ENCODE data around the gene PRKAA1. TPM values are rescaled to one million over a fixed set of nuclear protein-coding genes. Genes with fewer than 3 reads are reported as not detected.

PRKAA1 gene
- polyA plus RNA-seq (2011; rRNA removed) (84.3 and 107 TPM in 2 replicates), polyA plus RNA-seq (2017; fragmentation: RNase III; extraction: RNeasy Plus Mini Kit Qiagen cat#74134 plus additional on column Dnase treatment) (51.5 to 63.3 TPM (median 60.0 TPM) in 3 replicates), polyA minus RNA-seq (2011; rRNA and poly(A)+ RNA removed) (23.7 and 32.4 TPM in 2 replicates)
- 15.5 and 16.3 TPM in 2 replicates for polyA plus RNA-seq (2012; cell fraction: cytosol; rRNA removed)
- 20.1 and 35.7 TPM in 2 replicates for polyA plus RNA-seq (2012; cell fraction: nucleus; rRNA removed)

GRCh38 chr5:40798012-40798800 lies at the start of gene PRKAA1:
TSS of gene PRKAA1 (minus strand) at chr5:40798374. CDS start at chr5:40798189, 185 bp downstream.
- DNase-seq (ENCODE audit: low read depth in 1 of 2, low spot score in 1 of 2): peak; percentile 80 to 87
- CTCF ChIA-PET: interaction anchor here (0.6 to 1.1 kb wide), 8 partner anchors 9 to 56 kb away, joined by 3 to 6 read pairs (median 4); no protein-coding TSS in a partner anchor
- Histone ChIP-seq H3K4me3 (peak within 1 kb of the TSS; percentile 80), H3K27ac (peak within 1 kb of the TSS; percentile 99 to 100), H3K9me3 (no peaks in the 10 kb centered on the region), H3K4me1 (peaks cover 30% of the 10 kb centered on the region), H3K4me2 (peak within 1 kb of the TSS; percentile 91)
- WGBS (ENCODE audit: missing lambda C conversion rate): under 1% methylated on average over 18 of the region's 70 CpGs
- peak; percentile 64 for TF ChIP-seq PHF8 (IDR thresholded peaks at IDR 0.05; ENCODE audit: borderline replicate concordance, low read depth)
- TF ChIP-seq, protein P1, sequence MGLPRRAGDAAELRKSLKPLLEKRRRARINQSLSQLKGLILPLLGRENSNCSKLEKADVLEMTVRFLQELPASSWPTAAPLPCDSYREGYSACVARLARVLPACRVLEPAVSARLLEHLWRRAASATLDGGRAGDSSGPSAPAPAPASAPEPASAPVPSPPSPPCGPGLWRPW (IDR thresholded peaks at IDR 0.05): no peak
- TF ChIP-seq, protein P2, sequence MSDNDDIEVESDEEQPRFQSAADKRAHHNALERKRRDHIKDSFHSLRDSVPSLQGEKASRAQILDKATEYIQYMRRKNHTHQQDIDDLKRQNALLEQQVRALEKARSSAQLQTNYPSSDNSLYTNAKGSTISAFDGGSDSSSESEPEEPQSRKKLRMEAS (IDR thresholded peaks at IDR 0.05): peak; percentile 76; the same call in 1 of the 2 replicates
- no peak for TF ChIP-seq ELK1 (IDR thresholded peaks at IDR 0.05; ENCODE audit: low read depth, low read length)
- TF ChIP-seq MAFK (IDR thresholded peaks at IDR 0.05; ENCODE audit: partially characterized antibody): no peak
- peak; percentile 81 for TF ChIP-seq POLR2A (IDR thresholded peaks at IDR 0.05; ENCODE audit: low read length)
- TF ChIP-seq HEYL (CRISPR knock-in tag; IDR thresholded peaks at IDR 0.05): no peak
- peak; percentile 73 for TF ChIP-seq SMC3 (IDR thresholded peaks at IDR 0.05)
- TF ChIP-seq RAD21 (conservative IDR thresholded peaks at IDR 0.05 in 1 of 2, IDR thresholded peaks at IDR 0.05 in 1 of 2): peak; percentile 26 to 57; a peak in 2 of 5 replicates
- TF ChIP-seq JUN (IDR thresholded peaks at IDR 0.05): peak; percentile 49 to 94; a peak in 3 of 5 replicates
- TF ChIP-seq, protein P3, sequence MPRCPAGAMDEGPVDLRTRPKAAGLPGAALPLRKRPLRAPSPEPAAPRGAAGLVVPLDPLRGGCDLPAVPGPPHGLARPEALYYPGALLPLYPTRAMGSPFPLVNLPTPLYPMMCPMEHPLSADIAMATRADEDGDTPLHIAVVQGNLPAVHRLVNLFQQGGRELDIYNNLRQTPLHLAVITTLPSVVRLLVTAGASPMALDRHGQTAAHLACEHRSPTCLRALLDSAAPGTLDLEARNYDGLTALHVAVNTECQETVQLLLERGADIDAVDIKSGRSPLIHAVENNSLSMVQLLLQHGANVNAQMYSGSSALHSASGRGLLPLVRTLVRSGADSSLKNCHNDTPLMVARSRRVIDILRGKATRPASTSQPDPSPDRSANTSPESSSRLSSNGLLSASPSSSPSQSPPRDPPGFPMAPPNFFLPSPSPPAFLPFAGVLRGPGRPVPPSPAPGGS (IDR thresholded peaks at IDR 0.05): peak; percentile 68; the same call in 2 of the 3 replicates
- TF ChIP-seq FOSL2 (IDR thresholded peaks at IDR 0.05): no peak
- TF ChIP-seq FOSL2 (CRISPR knock-in tag; IDR thresholded peaks at IDR 0.05): peak; percentile 41; the same call in 1 of the 2 replicates
- TF ChIP-seq, protein P4, sequence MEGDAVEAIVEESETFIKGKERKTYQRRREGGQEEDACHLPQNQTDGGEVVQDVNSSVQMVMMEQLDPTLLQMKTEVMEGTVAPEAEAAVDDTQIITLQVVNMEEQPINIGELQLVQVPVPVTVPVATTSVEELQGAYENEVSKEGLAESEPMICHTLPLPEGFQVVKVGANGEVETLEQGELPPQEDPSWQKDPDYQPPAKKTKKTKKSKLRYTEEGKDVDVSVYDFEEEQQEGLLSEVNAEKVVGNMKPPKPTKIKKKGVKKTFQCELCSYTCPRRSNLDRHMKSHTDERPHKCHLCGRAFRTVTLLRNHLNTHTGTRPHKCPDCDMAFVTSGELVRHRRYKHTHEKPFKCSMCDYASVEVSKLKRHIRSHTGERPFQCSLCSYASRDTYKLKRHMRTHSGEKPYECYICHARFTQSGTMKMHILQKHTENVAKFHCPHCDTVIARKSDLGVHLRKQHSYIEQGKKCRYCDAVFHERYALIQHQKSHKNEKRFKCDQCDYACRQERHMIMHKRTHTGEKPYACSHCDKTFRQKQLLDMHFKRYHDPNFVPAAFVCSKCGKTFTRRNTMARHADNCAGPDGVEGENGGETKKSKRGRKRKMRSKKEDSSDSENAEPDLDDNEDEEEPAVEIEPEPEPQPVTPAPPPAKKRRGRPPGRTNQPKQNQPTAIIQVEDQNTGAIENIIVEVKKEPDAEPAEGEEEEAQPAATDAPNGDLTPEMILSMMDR (IDR thresholded peaks at IDR 0.05): peak; percentile 58
- TF ChIP-seq CBX8 (IDR thresholded peaks at IDR 0.05): no peak
- TF ChIP-seq, protein P5, sequence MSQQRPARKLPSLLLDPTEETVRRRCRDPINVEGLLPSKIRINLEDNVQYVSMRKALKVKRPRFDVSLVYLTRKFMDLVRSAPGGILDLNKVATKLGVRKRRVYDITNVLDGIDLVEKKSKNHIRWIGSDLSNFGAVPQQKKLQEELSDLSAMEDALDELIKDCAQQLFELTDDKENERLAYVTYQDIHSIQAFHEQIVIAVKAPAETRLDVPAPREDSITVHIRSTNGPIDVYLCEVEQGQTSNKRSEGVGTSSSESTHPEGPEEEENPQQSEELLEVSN (IDR thresholded peaks at IDR 0.05; ENCODE audit: borderline replicate concordance, low read depth): peak; percentile 78; the same call in 1 of the 2 replicates
- POLR2A ChIA-PET: interaction anchor here (0.5 to 1.5 kb wide), 9 partner anchors 10 to 1356 kb away, joined by 3 to 10 read pairs (median 3); partner anchors contain the start of gene CARD6
- peak; percentile 96 for ATAC-seq
- no peak for FAIRE-seq

DNA sequence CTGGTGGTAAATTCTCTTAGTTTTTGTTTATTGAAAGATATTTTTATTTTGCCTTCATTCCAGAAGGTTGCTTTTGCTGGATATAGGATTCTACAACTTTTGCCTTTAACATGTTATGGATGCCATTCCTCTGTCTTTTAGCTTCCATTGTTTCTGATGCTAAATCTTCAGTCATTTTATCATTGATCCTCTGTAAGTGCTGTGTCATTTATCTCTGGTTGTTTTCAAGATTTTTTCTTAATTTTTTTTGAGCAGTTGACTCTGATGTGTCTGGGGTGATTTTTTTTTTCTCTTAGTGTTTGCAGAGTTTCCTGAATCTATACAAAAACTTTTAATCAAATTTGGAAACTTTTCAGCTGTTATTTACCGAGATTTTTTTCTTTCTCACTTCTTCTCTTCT lies 49.4 kb upstream of the PRKAA1 start:
- WGBS (ENCODE audit: missing lambda C conversion rate): 79% methylated on average over 1 of the region's 1 CpG
- ChIA-PET POLR2A (no interaction called here), CTCF (interaction anchor here (1.7 kb wide), 1 partner anchor 31 kb away, joined by 5 read pairs; no protein-coding TSS in a partner anchor)
- ATAC-seq: no peak
- no peaks in the 10 kb centered on the region for H3K9me3 ChIP-seq
- peaks cover 5% of the 10 kb centered on the region; the same call in 1 of the 3 replicates for H3K4me1 ChIP-seq
- DNase-seq (ENCODE audit: low read depth in 1 of 2, low spot score in 1 of 2): no peak
- no peak overlapping the region for H3K4me3 ChIP-seq
- TF ChIP-seq JUN (IDR thresholded peaks at IDR 0.05): no peak
- no peak for TF ChIP-seq HOXB13 (CRISPR knock-in tag; IDR thresholded peaks at IDR 0.05; ENCODE audit: low read depth)
- TF ChIP-seq KDM1A (IDR thresholded peaks at IDR 0.05; ENCODE audit: low read depth): no peak
- TF ChIP-seq CHD4 (IDR thresholded peaks at IDR 0.05; ENCODE audit: borderline replicate concordance): no peak
- no peak for TF ChIP-seq SREBF2 (IDR thresholded peaks at IDR 0.05)
- TF ChIP-seq TFCP2L1 (CRISPR knock-in tag; IDR thresholded peaks at IDR 0.05): no peak
- no peak for TF ChIP-seq EHF (CRISPR knock-in tag; IDR thresholded peaks at IDR 0.05)
- no peak for TF ChIP-seq POLR2AphosphoS2 (conservative IDR thresholded peaks at IDR 0.05; ENCODE audit: low read length)
- H3K27ac ChIP-seq: no peak overlapping the region
- no peak overlapping the region for H3K4me2 ChIP-seq
- FAIRE-seq: no peak

All from A549 (cell line).